GM12892 (cell line): Measurements from ENCODE around the gene RSPH1.

Experiments used
- POLR2A ChIP-seq: IDR thresholded peaks from 2 replicates; pipeline ENCODE4 v1.6.1; 2011; ENCODE audit warnings: low read depth, low read length, control low read depth
- POLR2AphosphoS5 ChIP-seq: IDR thresholded peaks from 2 replicates; pipeline ENCODE4 v1.6.1; 2011; ENCODE audit warnings: low read depth, low read length, control low read depth

DNA sequence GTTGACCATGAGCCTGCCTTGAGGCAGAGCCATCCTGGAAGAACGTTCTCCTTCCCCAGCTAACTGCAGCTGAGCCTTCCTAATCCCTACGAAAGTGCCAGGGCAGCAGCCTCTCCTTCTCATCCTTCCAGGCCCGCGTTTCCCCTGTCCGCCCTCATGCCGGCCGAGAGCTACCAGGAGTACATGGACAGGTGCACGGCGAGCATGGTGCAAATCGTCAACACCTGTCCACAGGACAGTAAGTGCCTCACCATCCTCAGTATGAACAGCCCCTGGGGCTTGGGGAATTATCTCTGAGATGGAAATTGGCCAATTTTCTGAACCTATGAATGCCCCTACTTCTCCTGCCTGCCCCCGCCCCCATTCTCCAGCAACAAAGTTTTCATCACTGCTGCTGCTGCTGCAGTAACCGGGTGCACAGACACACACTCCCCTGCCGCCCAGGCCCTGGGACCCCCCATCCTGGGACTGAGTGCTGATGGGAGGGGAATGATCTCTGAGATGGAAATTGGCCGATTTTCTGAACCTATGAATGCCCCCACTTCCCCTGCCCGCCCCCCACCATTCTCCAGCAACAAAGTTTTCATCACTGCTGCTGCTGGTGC is 52.7 kb downstream of the RSPH1 start:
- TF ChIP-seq POLR2A: no peak
- no peak for TF ChIP-seq POLR2AphosphoS5
